NK-92 (cell line): ENCODE measurements around the gene SLC25A45.

Source experiments
- DNase-seq: peaks from one replicate; lab custom pipeline; 2025; ENCODE audit not compliant: unreplicated experiment; lab: John Stamatoyannopoulos, UW

SLC25A45 gene

GRCh38 chr11:65404638-65405339 lies 22.3 kb upstream of the SLC25A45 start:
- no peak for DNase-seq

GRCh38 chr11:65404210-65404609 lies 21.8 kb upstream of the SLC25A45 start:
- no peak for DNase-seq

- no peak for DNase-seq
Measured at GRCh38 chr11:65403607-65404121, 21.2 kb upstream of the SLC25A45 start.

GRCh38 chr11:65402790-65403189 lies 20.3 kb upstream of the SLC25A45 start:
- DNase-seq: no peak

- no peak for DNase-seq
Measured at GRCh38 chr11:65401803-65402248, 19.4 kb upstream of the SLC25A45 start.

- no peak for DNase-seq
Measured at GRCh38 chr11:65401073-65401802, 18.8 kb upstream of the SLC25A45 start.

- DNase-seq: no peak
Measured at GRCh38 chr11:65400307-65401072, 18.0 kb upstream of the SLC25A45 start.

- no peak for DNase-seq
Measured at GRCh38 chr11:65399845-65400244, 17.4 kb upstream of the SLC25A45 start.

GRCh38 chr11:65399249-65399648 lies 16.8 kb upstream of the SLC25A45 start:
- DNase-seq: no peak

- DNase-seq: no peak
Measured at GRCh38 chr11:65398362-65398910, 16.0 kb upstream of the SLC25A45 start.

GRCh38 chr11:65396769-65397745 lies 14.6 kb upstream of the SLC25A45 start:
- DNase-seq: no peak

GRCh38 chr11:65395961-65396530 lies 13.6 kb upstream of the SLC25A45 start:
- DNase-seq: no peak

GRCh38 chr11:65394125-65394536 lies 11.7 kb upstream of the SLC25A45 start:
- DNase-seq: no peak

- no peak for DNase-seq
Measured at GRCh38 chr11:65393513-65394079, 11.2 kb upstream of the SLC25A45 start.

- DNase-seq: no peak
Measured at GRCh38 chr11:65392899-65393298, 10.5 kb upstream of the SLC25A45 start.

- no peak for DNase-seq
Measured at GRCh38 chr11:65392186-65392829, 9.9 kb upstream of the SLC25A45 start.

GRCh38 chr11:65390996-65391395 lies 8.6 kb upstream of the SLC25A45 start:
- no peak for DNase-seq

- DNase-seq: no peak
Measured at GRCh38 chr11:65390099-65390941, 7.9 kb upstream of the SLC25A45 start.
